Transverse colon (tissue), 3 donors: ENCODE results near the gene PRR7.

Experiments
- CTCF ChIP-seq, 5 experiments: fragments of 200-600 bp in 3 of 5; fragments of 450-650 bp in 2 of 5; sonication (generic) in 3 of 5; IDR thresholded peaks; 1 replicate in 2 of 5; 2 replicates in 3 of 5; pipeline ENCODE4 v1.5.1; 2016 to 2017; ENCODE audit warnings: antibody characterized with exemption in 5 of 5, inconsistent platforms in 3 of 5, mild to moderate bottlenecking in 2 of 5, moderate library complexity in 1 of 5
- POLR2A ChIP-seq: fragments of 450-650 bp; IDR thresholded peaks from one replicate; pipeline ENCODE4 v1.6.1; 2016; ENCODE audit warnings: antibody characterized with exemption, mild to moderate bottlenecking, moderate library complexity

GRCh38 chr5:177474002-177474476 lies 27.4 kb downstream of the PRR7 start:
- no peak for TF ChIP-seq CTCF (IDR thresholded peaks at IDR 0.05)
- no peak for TF ChIP-seq POLR2A
